HG03135 (cell line): ENCODE measurements around the gene DISC1.
"Not testable (repeated sequence)": the region's sequence is repeated elsewhere in the genome, so short reads cannot be mapped to it uniquely, and the experiment has no call there.

Experiments
- ATAC-seq: cut with Tn5 transposase; IDR thresholded peaks from one replicate; pipeline ENCODE4 v1.9.1; 2021; ENCODE audit warnings: mild to moderate bottlenecking, moderate library complexity; ENCODE audit not compliant: unreplicated experiment

The DISC1 gene

GRCh38 chr1:231634323-231635013, 7.9 kb downstream of the DISC1 start:
- no peak for ATAC-seq

- no peak for ATAC-seq
Observed at GRCh38 chr1:231636157-231636556, 9.6 kb downstream of the DISC1 start.

GRCh38 chr1:231636922-231637321, 10.3 kb downstream of the DISC1 start:
- not testable (repeated sequence) for ATAC-seq

GRCh38 chr1:231638647-231639046, 12.1 kb downstream of the DISC1 start:
- ATAC-seq: no peak

DNA sequence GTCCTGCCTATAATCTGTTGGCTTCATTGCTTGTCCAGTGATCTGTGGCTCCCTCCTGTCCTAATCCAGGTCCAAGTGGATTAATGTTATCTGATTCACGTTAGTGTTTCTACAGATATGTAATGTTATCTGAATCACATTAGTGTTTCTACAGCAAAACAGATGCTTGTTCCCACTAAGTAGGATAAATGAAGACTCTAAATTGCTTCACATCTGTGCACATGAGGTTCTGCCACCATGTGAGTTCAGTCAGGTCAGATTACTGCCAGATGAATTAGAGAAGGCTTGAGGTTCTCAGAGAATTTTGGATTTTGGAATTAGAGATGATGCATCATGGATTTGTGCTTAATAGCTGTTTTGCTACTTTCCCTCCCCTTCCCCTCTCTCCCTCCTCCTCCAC, 13.2 kb downstream of the DISC1 start:
- no peak for ATAC-seq

GRCh38 chr1:231641444-231641843, 14.9 kb downstream of the DISC1 start:
- ATAC-seq: not testable (repeated sequence)

DNA sequence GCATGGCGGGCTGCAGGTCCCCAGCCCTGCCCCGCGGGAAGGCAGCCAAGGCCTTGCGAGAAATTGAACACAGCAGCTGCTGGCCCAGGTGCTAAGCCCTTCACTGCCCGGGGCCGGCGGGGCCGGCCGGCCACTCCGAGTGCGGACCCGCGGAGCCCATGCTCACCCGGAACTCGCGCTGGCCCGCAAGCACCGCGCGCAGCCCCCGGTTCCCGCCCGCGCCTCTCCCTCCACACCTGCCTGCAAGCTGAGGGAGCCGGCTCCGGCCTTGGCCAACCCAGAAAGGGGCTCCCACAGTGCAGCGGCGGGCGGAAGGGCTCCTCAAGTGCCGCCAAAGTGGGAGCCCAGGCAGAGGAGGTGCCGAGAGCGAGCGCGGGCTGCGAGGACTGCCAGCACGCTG, 15.5 kb downstream of the DISC1 start:
- not testable (repeated sequence) for ATAC-seq

GRCh38 chr1:231642618-231643017, 16.0 kb downstream of the DISC1 start:
- no peak for ATAC-seq

- ATAC-seq: no peak
Observed at GRCh38 chr1:231643071-231643934, 16.7 kb downstream of the DISC1 start.

GRCh38 chr1:231643935-231644237, 17.3 kb downstream of the DISC1 start:
- no peak for ATAC-seq

DNA sequence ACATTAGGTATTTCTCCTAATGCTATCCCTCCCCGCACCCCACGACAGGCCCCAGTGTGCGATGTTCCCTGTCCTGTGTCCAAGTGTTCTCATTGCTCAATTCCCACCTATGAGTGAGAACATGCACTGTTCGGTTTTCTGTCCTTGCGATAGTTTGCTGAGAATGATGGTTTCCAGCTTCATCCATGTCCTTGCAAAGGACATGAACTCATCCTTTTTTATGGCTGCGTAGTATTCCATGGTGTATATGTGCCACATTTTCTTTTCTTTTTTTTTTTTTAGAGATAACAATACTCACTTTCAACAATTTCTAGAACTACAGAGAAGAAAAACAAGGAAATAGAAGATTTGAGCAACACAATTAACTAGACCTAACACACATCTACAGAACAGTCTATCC, 19.0 kb downstream of the DISC1 start:
- not testable (repeated sequence) for ATAC-seq

- not testable (repeated sequence) for ATAC-seq
Observed at GRCh38 chr1:231646165-231646564, 19.6 kb downstream of the DISC1 start.

DNA sequence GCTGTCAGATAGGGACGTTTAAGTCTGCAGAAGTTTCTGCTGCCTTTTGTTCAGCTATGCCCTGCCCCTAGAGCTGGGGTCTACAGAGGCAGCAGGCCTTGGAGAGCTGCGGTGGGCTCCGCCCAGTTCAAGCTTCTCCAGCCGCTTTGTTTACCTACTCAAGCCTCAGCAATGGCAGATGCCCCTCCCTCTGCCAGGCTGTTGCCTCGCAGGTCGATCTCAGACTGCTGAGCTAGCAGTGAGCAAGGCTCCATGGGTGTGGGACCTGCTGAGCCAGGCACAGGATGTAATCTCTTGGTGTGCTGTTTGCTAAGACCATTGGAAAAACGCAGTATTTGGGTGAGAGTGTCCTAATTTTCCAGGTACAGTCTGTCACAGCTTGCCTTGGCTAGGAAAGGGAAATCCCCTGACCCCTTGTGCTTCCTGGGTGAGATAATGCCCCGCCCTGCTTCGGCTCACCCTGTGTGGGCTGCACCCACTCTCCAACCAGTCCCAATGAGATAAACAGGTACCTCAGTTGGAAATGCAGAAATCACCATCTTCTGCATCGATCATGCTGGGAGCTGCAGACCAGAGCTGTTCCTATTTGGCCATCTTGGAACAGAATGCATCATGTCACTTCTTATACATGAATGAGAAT, 25.2 kb downstream of the DISC1 start:
- ATAC-seq: not testable (repeated sequence)

- ATAC-seq: no peak
Observed at GRCh38 chr1:231653632-231654031, 27.0 kb downstream of the DISC1 start.

GRCh38 chr1:231656741-231657140, 30.2 kb downstream of the DISC1 start:
- no peak for ATAC-seq

DNA sequence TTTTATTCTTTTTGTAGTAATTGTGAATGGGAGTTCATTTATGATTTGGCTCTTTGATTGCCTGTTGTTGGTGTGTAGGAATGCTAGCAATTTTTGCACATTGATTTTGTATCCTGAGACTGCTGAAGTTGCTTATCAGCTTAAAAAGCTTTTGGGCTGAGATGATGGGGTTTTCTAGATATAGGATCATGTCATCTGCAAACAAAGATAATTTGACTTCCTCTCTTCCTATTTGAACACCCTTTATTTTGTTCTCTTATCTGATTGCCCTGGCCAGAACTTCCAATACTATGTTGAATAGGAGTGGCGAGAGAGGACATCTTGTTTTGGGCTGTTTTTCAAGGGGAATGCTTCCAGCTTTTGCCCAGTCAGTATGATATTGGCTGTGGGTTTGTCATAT, 31.6 kb downstream of the DISC1 start:
- ATAC-seq: not testable (repeated sequence)

DNA sequence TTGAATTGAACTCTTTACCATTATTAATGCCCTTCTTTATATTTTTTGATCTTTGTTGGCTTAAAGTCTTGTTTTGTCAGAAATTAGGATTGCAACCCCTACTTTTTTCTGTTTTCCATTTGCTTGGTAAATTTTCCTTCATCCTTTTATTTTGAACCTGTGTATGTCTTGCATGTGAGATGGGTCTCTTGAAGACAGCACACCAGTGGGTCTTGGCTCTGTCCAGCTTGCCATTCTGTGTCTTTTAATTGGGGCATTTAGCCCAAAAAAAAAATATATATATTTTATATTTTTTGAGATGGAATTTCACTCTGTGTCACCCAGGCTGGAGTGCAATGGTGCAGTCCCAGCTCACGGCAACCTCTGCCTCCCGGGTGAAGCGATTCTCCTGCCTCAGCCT, 33.6 kb downstream of the DISC1 start:
- no peak for ATAC-seq

GRCh38 chr1:231663211-231663792, 36.7 kb downstream of the DISC1 start:
- ATAC-seq: no peak

GRCh38 chr1:231665101-231665500, 38.5 kb downstream of the DISC1 start:
- no peak for ATAC-seq

GRCh38 chr1:231665726-231666125, 39.1 kb downstream of the DISC1 start:
- no peak for ATAC-seq

GRCh38 chr1:231666220-231666936, 39.8 kb downstream of the DISC1 start:
- no peak for ATAC-seq
